OCI-LY3 (cell line): ENCODE results near the gene TTC29.

Experiments
- H2AFZ ChIP-seq: fragments of 200-600, 300-600 bp; shearing (Covaris generic); 2 replicates; pipeline ENCODE4 v1.6.0; 2014; ENCODE audit warnings: antibody characterized with exemption, low read depth, low read length
- H3K27ac ChIP-seq: fragments of 200-600, 300-600 bp; sonication (generic); 2 replicates; pipeline ENCODE4 v1.5.1; 2014; ENCODE audit warnings: mild to moderate bottlenecking, low read length, moderate library complexity, mixed read lengths
- H3K27me3 ChIP-seq: fragments of 200-600, 300-600 bp; sonication (generic); 2 replicates; pipeline ENCODE4 v1.6.1; 2014; ENCODE audit warnings: low read depth, low read length, mixed read lengths
- H3K36me3 ChIP-seq: fragments of 200-600, 300-600 bp; sonication (generic); replicated peaks from 2 replicates; pipeline ENCODE3; 2014; ENCODE audit warnings: low read depth, low read length, mixed read lengths
- H3K4me1 ChIP-seq: fragments of 300-600, 200-600 bp; sonication (generic); 2 replicates; pipeline ENCODE4 v1.6.1; 2014; ENCODE audit warnings: low read length, mixed read lengths
- H3K4me2 ChIP-seq: fragments of 200-600, 300-600 bp; sonication (generic); 2 replicates; pipeline ENCODE4 v1.6.1; 2014; ENCODE audit warnings: low read length, mixed read lengths
- H3K4me3 ChIP-seq: fragments of 300-600, 200-600 bp; sonication (generic); 2 replicates; pipeline ENCODE4 v1.5.1; 2014; ENCODE audit warnings: antibody characterized with exemption, mild to moderate bottlenecking, low read length, moderate library complexity
- H3K79me2 ChIP-seq: fragments of 300-600, 200-600 bp; shearing (Covaris generic); 2 replicates; pipeline ENCODE4 v1.6.1; 2014; ENCODE audit warnings: mild to moderate bottlenecking, low read length, mixed read lengths
- H3K9ac ChIP-seq: fragments of 300-600, 200-600 bp; shearing (Covaris generic); 2 replicates; pipeline ENCODE4 v1.6.0; 2014; ENCODE audit warnings: mild to moderate bottlenecking, low read length, moderate library complexity
- H3K9me3 ChIP-seq: fragments of 200-600, 300-600 bp; shearing (Covaris generic); 2 replicates; pipeline ENCODE4 v1.6.1; 2014; ENCODE audit warnings: low read length, mixed read lengths; ENCODE audit not compliant: insufficient read depth
- H4K20me1 ChIP-seq: fragments of 200-600, 300-600 bp; sonication (generic); 2 replicates; pipeline ENCODE4 v1.6.1; 2016; ENCODE audit warnings: low read length, mixed read lengths; ENCODE audit not compliant: insufficient read depth
- EZH2phosphoT487 ChIP-seq: fragments of 200-600 bp; shearing (Covaris generic); IDR thresholded peaks from 2 replicates; pipeline ENCODE4 v1.6.1; 2018; ENCODE audit warnings: antibody characterized with exemption, mixed run types, low read depth
- TF ChIP-seq, protein P1 (sequence below): fragments of 200-600, 300-600 bp; sonication (generic); IDR thresholded peaks from 2 replicates; pipeline ENCODE4 v1.5.1; 2014; ENCODE audit warnings: antibody characterized with exemption, low read length, low read depth

Gene TTC29

GRCh38 chr4:146960634-146961033 is 15.0 kb upstream of the TTC29 start:
- no peaks in the 10 kb centered on the region for H3K9me3 ChIP-seq
- H3K4me1 ChIP-seq: no peaks in the 10 kb centered on the region
- H3K27me3 ChIP-seq: no peaks in the 10 kb centered on the region
- H2AFZ ChIP-seq: no peak overlapping the region
- no peaks in the 10 kb centered on the region for H4K20me1 ChIP-seq
- no peak overlapping the region for H3K4me2 ChIP-seq
- H3K36me3 ChIP-seq: no peaks in the 10 kb centered on the region
- TF ChIP-seq, protein P1, sequence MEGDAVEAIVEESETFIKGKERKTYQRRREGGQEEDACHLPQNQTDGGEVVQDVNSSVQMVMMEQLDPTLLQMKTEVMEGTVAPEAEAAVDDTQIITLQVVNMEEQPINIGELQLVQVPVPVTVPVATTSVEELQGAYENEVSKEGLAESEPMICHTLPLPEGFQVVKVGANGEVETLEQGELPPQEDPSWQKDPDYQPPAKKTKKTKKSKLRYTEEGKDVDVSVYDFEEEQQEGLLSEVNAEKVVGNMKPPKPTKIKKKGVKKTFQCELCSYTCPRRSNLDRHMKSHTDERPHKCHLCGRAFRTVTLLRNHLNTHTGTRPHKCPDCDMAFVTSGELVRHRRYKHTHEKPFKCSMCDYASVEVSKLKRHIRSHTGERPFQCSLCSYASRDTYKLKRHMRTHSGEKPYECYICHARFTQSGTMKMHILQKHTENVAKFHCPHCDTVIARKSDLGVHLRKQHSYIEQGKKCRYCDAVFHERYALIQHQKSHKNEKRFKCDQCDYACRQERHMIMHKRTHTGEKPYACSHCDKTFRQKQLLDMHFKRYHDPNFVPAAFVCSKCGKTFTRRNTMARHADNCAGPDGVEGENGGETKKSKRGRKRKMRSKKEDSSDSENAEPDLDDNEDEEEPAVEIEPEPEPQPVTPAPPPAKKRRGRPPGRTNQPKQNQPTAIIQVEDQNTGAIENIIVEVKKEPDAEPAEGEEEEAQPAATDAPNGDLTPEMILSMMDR: no peak
- no peak for TF ChIP-seq EZH2phosphoT487
- H3K27ac ChIP-seq: no peak overlapping the region
- no peak overlapping the region for H3K9ac ChIP-seq
- H3K4me3 ChIP-seq: no peak overlapping the region
- H3K79me2 ChIP-seq: no peaks in the 10 kb centered on the region

GRCh38 chr4:146959692-146960091 is 14.0 kb upstream of the TTC29 start:
- Histone ChIP-seq H3K4me3 (no peak overlapping the region), H3K4me1 (no peaks in the 10 kb centered on the region), H4K20me1 (no peaks in the 10 kb centered on the region), H3K36me3 (no peaks in the 10 kb centered on the region), H3K27ac (no peak overlapping the region), H3K79me2 (no peaks in the 10 kb centered on the region), H3K27me3 (0 out of 2 replicates have a peak, but pooled peaks cover 2% of the 10 kb centered on the region), H3K4me2 (no peak overlapping the region), H3K9me3 (no peaks in the 10 kb centered on the region), H2AFZ (no peak overlapping the region), H3K9ac (no peak overlapping the region)
- TF ChIP-seq, protein P1: no peak
- no peak for TF ChIP-seq EZH2phosphoT487

GRCh38 chr4:146957237-146957636 is 11.6 kb upstream of the TTC29 start:
- no peak overlapping the region for H2AFZ ChIP-seq
- no peaks in the 10 kb centered on the region for H3K4me1 ChIP-seq
- H3K27me3 ChIP-seq: 0 out of 2 replicates have a peak, but pooled peaks cover 2% of the 10 kb centered on the region
- no peak overlapping the region for H3K9ac ChIP-seq
- no peaks in the 10 kb centered on the region for H3K36me3 ChIP-seq
- H3K27ac ChIP-seq: no peak overlapping the region
- no peaks in the 10 kb centered on the region for H4K20me1 ChIP-seq
- no peak overlapping the region for H3K4me3 ChIP-seq
- no peak overlapping the region for H3K4me2 ChIP-seq
- no peaks in the 10 kb centered on the region for H3K9me3 ChIP-seq
- TF ChIP-seq, protein P1: no peak
- no peak for TF ChIP-seq EZH2phosphoT487
- no peaks in the 10 kb centered on the region for H3K79me2 ChIP-seq

DNA sequence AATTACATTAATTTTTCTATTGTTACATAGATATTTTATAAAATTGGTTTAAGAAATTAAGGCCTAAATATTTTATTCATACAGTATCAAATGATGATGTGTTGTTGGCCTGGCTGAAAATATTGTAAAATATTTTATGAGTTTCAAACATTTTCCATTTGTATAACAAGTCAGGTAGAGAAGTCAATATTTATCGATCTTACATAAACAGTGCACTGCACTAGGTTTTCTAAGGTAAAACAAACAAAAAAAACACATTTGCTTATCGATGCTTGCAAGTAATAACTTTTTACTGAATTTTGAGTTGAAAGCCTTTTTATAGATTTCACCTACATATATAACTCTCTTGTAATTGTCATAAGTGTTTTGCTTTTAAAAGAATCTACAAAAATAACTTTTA is 7.2 kb upstream of the TTC29 start:
- Histone ChIP-seq H3K4me2 (no peak overlapping the region), H3K79me2 (no peaks in the 10 kb centered on the region), H3K9ac (no peak overlapping the region), H2AFZ (no peak overlapping the region), H3K27ac (no peak overlapping the region), H3K27me3 (0 out of 2 replicates have a peak, but pooled peaks cover 2% of the 10 kb centered on the region), H3K36me3 (no peaks in the 10 kb centered on the region), H4K20me1 (no peaks in the 10 kb centered on the region), H3K4me1 (no peaks in the 10 kb centered on the region), H3K9me3 (no peaks in the 10 kb centered on the region), H3K4me3 (no peak overlapping the region)
- TF ChIP-seq, protein P1: no peak
